DOHH2 (cell line): Measurements from ENCODE around the gene IMMP2L.

Source experiments
- EZH2phosphoT487 ChIP-seq: fragments of 200-600 bp; sonication (generic); IDR thresholded peaks from 2 replicates; pipeline ENCODE4 v1.6.1; 2017; ENCODE audit warnings: borderline replicate concordance, mild to moderate bottlenecking, antibody characterized with exemption, low read length, moderate library complexity, mixed read lengths
- TF ChIP-seq, protein P1 (sequence below): fragments of 200-600 bp; sonication (generic); IDR thresholded peaks from one replicate; pipeline ENCODE4 v1.5.1; 2014; ENCODE audit warnings: antibody characterized with exemption, mild to moderate bottlenecking, low read depth, low read length; ENCODE audit not compliant: poor library complexity, severe bottlenecking

DNA sequence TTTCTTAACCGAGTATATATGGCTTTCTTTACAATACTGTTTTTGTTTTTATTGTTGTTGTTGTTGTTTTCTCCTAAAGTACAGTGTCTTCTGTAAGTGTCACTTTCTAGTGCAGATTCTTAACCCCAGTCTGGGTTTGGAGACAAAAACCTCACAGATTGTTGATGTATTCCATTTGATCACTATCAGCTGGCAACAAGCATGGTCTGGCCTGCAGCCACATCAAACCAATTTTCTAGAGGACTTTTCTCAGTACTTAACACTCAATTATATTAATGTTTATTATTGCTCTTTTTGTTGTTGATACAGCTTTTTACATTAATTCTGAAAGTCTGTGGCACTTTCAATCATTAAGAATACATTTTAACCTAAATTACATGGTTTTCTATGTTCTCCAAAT lies 454.3 kb downstream of the IMMP2L start:
- TF ChIP-seq, protein P1, sequence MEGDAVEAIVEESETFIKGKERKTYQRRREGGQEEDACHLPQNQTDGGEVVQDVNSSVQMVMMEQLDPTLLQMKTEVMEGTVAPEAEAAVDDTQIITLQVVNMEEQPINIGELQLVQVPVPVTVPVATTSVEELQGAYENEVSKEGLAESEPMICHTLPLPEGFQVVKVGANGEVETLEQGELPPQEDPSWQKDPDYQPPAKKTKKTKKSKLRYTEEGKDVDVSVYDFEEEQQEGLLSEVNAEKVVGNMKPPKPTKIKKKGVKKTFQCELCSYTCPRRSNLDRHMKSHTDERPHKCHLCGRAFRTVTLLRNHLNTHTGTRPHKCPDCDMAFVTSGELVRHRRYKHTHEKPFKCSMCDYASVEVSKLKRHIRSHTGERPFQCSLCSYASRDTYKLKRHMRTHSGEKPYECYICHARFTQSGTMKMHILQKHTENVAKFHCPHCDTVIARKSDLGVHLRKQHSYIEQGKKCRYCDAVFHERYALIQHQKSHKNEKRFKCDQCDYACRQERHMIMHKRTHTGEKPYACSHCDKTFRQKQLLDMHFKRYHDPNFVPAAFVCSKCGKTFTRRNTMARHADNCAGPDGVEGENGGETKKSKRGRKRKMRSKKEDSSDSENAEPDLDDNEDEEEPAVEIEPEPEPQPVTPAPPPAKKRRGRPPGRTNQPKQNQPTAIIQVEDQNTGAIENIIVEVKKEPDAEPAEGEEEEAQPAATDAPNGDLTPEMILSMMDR, result no peak
- no peak for TF ChIP-seq EZH2phosphoT487
